Progenitor cell of endocrine pancreas (in vitro differentiated cells): ENCODE results near the gene ADAMTS9. TPM values are rescaled to one million over a fixed set of nuclear protein-coding genes. Genes with fewer than 3 reads are reported as not detected.

Experiments used
- DNase-seq: peaks from one replicate; pipeline ENCODE4 v3.0.0; 2021; ENCODE audit warnings: low spot score; ENCODE audit not compliant: unreplicated experiment
- H3K27ac Mint-ChIP-seq: 2 replicates; pipeline ENCODE4 v1.8.0; 2021; ENCODE audit warnings: mild to moderate bottlenecking, moderate library complexity, mixed read lengths
- H3K27me3 Mint-ChIP-seq: 2 replicates; pipeline ENCODE4 v1.8.0; 2021; ENCODE audit warnings: mixed read lengths
- H3K36me3 Mint-ChIP-seq: 2 replicates; pipeline ENCODE4 v1.8.0; 2022; ENCODE audit warnings: mixed read lengths; ENCODE audit not compliant: insufficient read depth
- H3K4me1 Mint-ChIP-seq: 2 replicates; pipeline ENCODE4 v1.8.0; 2021; ENCODE audit warnings: low read depth, mixed read lengths
- H3K4me3 Mint-ChIP-seq: 2 replicates; pipeline ENCODE4 v1.8.0; 2021; ENCODE audit warnings: low read depth, mild to moderate bottlenecking, moderate library complexity, mixed read lengths
- H3K9me3 Mint-ChIP-seq: 2 replicates; pipeline ENCODE4 v1.8.0; 2021; ENCODE audit warnings: low read depth, mixed read lengths
- CTCF ChIP-seq: fragments of 200-600 bp; sonication (generic); IDR thresholded peaks from one replicate; pipeline ENCODE4 v1.5.0; 2021; ENCODE audit warnings: antibody characterized with exemption, mild to moderate bottlenecking; ENCODE audit not compliant: unreplicated experiment
- total RNA-seq: library from RNA; stranded (reverse); gene quantifications from 2 replicates; pipeline ENCODE4 v1.2.1, GENCODE V29; 2021

The ADAMTS9 gene
- total RNA-seq, 1 donor from 2014 or later: 54.2 TPM

DNA sequence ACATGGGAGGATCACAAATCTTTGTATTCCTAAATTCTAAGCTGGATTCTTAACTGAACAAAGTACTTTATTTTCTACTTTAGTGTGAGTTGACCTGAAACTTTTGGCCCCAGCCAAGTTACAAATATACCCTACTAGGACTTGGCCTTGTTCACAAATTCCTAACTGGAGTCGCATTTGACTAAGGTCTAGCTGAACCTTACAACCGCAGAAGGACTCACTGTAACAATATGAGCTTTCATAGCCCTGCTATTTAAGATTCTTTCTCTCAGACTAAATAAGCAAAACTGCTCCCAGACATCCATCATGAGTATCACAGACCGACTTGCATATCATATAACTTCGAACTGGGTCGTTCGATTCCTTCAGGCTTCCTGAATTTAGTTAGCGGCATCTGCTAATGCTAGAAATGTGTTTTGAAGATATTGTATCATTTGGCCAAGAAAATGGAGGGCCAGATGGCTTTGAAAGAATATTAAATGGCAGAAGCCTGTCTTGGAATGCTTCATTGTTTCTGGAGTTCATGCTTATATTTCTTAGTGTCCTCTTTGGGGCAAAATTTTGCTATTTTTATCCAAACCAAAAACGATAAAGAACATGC lies 28.4 kb upstream of the ADAMTS9 start:
- H3K36me3 Mint-ChIP-seq: no peaks in the 10 kb centered on the region
- no peak overlapping the region for H3K4me3 Mint-ChIP-seq
- no peak overlapping the region for H3K27ac Mint-ChIP-seq
- DNase-seq: no peak
- no peak for TF ChIP-seq CTCF
- no peaks in the 10 kb centered on the region for H3K9me3 Mint-ChIP-seq
- no peaks in the 10 kb centered on the region for H3K4me1 Mint-ChIP-seq
- H3K27me3 Mint-ChIP-seq: no peaks in the 10 kb centered on the region

DNA sequence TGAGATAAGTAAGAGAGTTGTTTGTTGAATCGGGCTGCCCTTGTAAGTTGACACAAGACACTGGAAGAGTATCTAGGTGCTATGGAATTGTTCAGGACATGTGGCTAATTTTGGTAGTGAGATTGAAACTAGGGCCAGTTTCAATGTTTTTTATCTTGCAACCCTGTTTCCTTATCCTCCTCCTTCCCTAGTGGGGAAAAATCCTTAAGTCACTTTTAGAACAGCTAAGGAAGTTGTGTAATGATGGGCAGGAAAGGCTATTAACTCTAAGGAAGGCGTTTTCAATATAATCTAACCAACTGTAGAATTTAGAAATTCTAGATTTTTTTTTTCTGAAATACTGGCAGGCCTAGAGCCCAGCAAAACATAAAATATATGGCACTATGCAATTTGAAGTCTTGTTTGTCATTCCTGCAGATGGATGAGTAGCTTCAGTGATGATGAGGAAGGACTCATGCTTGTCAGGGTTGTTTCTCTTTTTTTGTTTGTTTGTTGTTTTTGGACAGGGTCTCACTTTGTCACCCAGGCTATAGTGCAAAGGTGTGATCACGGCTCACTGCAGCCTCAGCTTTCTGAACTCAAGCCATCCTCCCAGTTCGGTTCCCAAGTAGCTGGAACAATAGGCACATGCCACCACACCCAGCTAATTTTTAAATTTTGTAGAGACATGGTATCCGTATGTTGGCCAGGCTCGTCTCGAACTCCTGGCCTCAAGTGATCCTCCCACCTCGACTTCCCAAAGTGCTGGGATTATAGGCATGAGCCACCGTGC lies 27.6 kb upstream of the ADAMTS9 start:
- no peak for TF ChIP-seq CTCF
- H3K4me3 Mint-ChIP-seq: no peak overlapping the region
- no peaks in the 10 kb centered on the region for H3K4me1 Mint-ChIP-seq

DNA sequence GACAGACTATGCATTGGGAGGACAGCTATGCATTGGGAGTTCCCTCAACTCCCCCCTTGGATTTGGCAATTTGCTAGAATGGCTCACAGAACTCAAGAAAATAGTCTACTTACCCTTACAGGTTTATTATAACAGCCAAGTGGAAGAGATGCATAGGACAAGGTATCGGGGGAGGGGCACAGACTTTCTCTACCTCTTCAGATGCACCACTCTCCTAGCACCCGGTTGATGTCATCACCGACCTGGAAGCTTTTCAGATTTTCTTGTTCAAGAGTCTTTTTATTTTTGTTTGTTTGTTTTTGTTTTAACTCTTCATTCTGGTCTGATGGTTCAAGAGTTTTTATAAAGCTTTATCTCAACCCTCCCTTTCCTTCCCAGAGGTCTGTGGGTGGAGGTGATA lies 20.7 kb upstream of the ADAMTS9 start:
- peaks cover 5% of the 10 kb centered on the region for H3K9me3 Mint-ChIP-seq
- H3K4me1 Mint-ChIP-seq: no peaks in the 10 kb centered on the region
- no peak overlapping the region for H3K4me3 Mint-ChIP-seq
- no peaks in the 10 kb centered on the region for H3K27me3 Mint-ChIP-seq
- DNase-seq: no peak
- H3K27ac Mint-ChIP-seq: no peak overlapping the region
- H3K36me3 Mint-ChIP-seq: peaks cover 2% of the 10 kb centered on the region
- no peak for TF ChIP-seq CTCF

More for the DNA sequence above, 27.6 kb upstream of the ADAMTS9 start:
- H3K36me3 Mint-ChIP-seq: no peaks in the 10 kb centered on the region
- DNase-seq: no peak
- no peaks in the 10 kb centered on the region for H3K27me3 Mint-ChIP-seq
- H3K27ac Mint-ChIP-seq: no peak overlapping the region
- H3K9me3 Mint-ChIP-seq: no peaks in the 10 kb centered on the region

- H3K4me3 Mint-ChIP-seq: no peak overlapping the region
Measured at GRCh38 chr3:64705946-64706345, 18.1 kb upstream of the ADAMTS9 start.

GRCh38 chr3:64696896-64697295 lies 9.1 kb upstream of the ADAMTS9 start:
- H3K36me3 Mint-ChIP-seq: no peaks in the 10 kb centered on the region
- H3K4me1 Mint-ChIP-seq: no peaks in the 10 kb centered on the region
- H3K27ac Mint-ChIP-seq: no peak overlapping the region
- DNase-seq: no peak
- no peak for TF ChIP-seq CTCF
- H3K9me3 Mint-ChIP-seq: peaks cover 5% of the 10 kb centered on the region
- H3K4me3 Mint-ChIP-seq: no peak overlapping the region
- H3K27me3 Mint-ChIP-seq: no peaks in the 10 kb centered on the region

More at GRCh38 chr3:64705946-64706345, 18.1 kb upstream of the ADAMTS9 start:
- Mint-ChIP-seq H3K36me3 (peaks cover 2% of the 10 kb centered on the region), H3K27me3 (no peaks in the 10 kb centered on the region), H3K4me1 (peaks cover 5% of the 10 kb centered on the region), H3K27ac (no peak overlapping the region), H3K9me3 (peaks cover 5% of the 10 kb centered on the region)
- DNase-seq: no peak
- no peak for TF ChIP-seq CTCF
